Neural progenitor cell (in vitro differentiated cells): ENCODE measurements around the gene DDAH1.

ENCODE experiments used
- CTCF ChIP-seq: fragments of 200-600 bp; sonication (generic); IDR thresholded peaks from 2 replicates; pipeline ENCODE4 v1.5.1; 2017; ENCODE audit warnings: antibody characterized with exemption, mild to moderate bottlenecking
- EZH2 ChIP-seq: fragments of 200-600 bp; sonication (generic); IDR thresholded peaks from 2 replicates; pipeline ENCODE4 v1.6.1; 2017; ENCODE audit warnings: antibody characterized with exemption, mild to moderate bottlenecking, moderate library complexity

GRCh38 chr1:85494074-85494903, 29.3 kb upstream of the DDAH1 start:
- TF ChIP-seq CTCF (no peak), EZH2 (no peak)
